Adipocyte (in vitro differentiated cells): Measurements from ENCODE around the gene GABRR1.

Source experiments
- DNase-seq: peaks from one replicate; pipeline ENCODE4 v3.0.0-alpha.2; 2015; ENCODE audit warnings: low read depth
- H3K27me3 ChIP-seq: replicated peaks from 2 replicates; pipeline ENCODE4 v1.7.0; 2013; ENCODE audit warnings: mild to moderate bottlenecking, low read length, moderate library complexity; ENCODE audit not compliant: control insufficient read depth, insufficient read depth
- H3K36me3 ChIP-seq: 2 replicates; pipeline ENCODE4 v1.7.0; 2013; ENCODE audit warnings: low read length, mild to moderate bottlenecking, moderate library complexity; ENCODE audit not compliant: control insufficient read depth, insufficient read depth, severe bottlenecking
- H3K4me1 ChIP-seq: 2 replicates; pipeline ENCODE4 v1.7.0; 2013; ENCODE audit warnings: mild to moderate bottlenecking, low read length, moderate library complexity; ENCODE audit not compliant: control insufficient read depth, insufficient read depth
- H3K4me3 ChIP-seq: 2 replicates; pipeline ENCODE4 v1.7.0; 2013; ENCODE audit warnings: mild to moderate bottlenecking, low read length, moderate library complexity
- H3K9ac ChIP-seq: 2 replicates; pipeline ENCODE4 v1.7.0; 2013; ENCODE audit warnings: mild to moderate bottlenecking, low read length, moderate library complexity
- H3K9me3 ChIP-seq: 2 replicates; pipeline ENCODE4 v1.7.0; 2013; ENCODE audit warnings: mild to moderate bottlenecking, low read length, moderate library complexity; ENCODE audit not compliant: control insufficient read depth

The GABRR1 gene

GRCh38 chr6:89190741-89191140, 26.4 kb downstream of the GABRR1 start:
- Histone ChIP-seq H3K27me3 (peaks cover 23% of the 10 kb centered on the region), H3K9me3 (peaks cover 23% of the 10 kb centered on the region), H3K36me3 (no peaks in the 10 kb centered on the region), H3K4me3 (no peak overlapping the region), H3K4me1 (no peaks in the 10 kb centered on the region), H3K9ac (no peak overlapping the region)
- DNase-seq = no peak

GRCh38 chr6:89187504-89187903, 29.7 kb downstream of the GABRR1 start:
- Histone ChIP-seq H3K4me3 (no peak overlapping the region), H3K36me3 (no peaks in the 10 kb centered on the region), H3K9ac (no peak overlapping the region), H3K27me3 (peaks cover 32% of the 10 kb centered on the region), H3K4me1 (no peaks in the 10 kb centered on the region), H3K9me3 (no peaks in the 10 kb centered on the region)
- DNase-seq = no peak

GRCh38 chr6:89186762-89187161, 30.4 kb downstream of the GABRR1 start:
- peaks cover 37% of the 10 kb centered on the region for H3K27me3 ChIP-seq
- H3K9me3 ChIP-seq = no peaks in the 10 kb centered on the region
- H3K4me1 ChIP-seq = no peaks in the 10 kb centered on the region
- DNase-seq = no peak
- H3K36me3 ChIP-seq = no peaks in the 10 kb centered on the region
- H3K4me3 ChIP-seq = no peak overlapping the region
- no peak overlapping the region for H3K9ac ChIP-seq

GRCh38 chr6:89184344-89184743, 32.8 kb downstream of the GABRR1 start:
- peaks cover 35% of the 10 kb centered on the region for H3K27me3 ChIP-seq
- peaks cover 17% of the 10 kb centered on the region for H3K4me1 ChIP-seq
- no peak overlapping the region for H3K9ac ChIP-seq
- no peak for DNase-seq
- H3K9me3 ChIP-seq = no peaks in the 10 kb centered on the region
- H3K36me3 ChIP-seq = no peaks in the 10 kb centered on the region
- no peak overlapping the region for H3K4me3 ChIP-seq

- peaks cover 40% of the 10 kb centered on the region for H3K27me3 ChIP-seq
- no peaks in the 10 kb centered on the region for H3K36me3 ChIP-seq
- H3K9ac ChIP-seq = no peak overlapping the region
- no peaks in the 10 kb centered on the region for H3K9me3 ChIP-seq
- no peak overlapping the region for H3K4me3 ChIP-seq
- peaks cover 18% of the 10 kb centered on the region for H3K4me1 ChIP-seq
- no peak for DNase-seq
Observed at GRCh38 chr6:89183294-89183693, 33.9 kb downstream of the GABRR1 start.

- Histone ChIP-seq H3K36me3 (no peaks in the 10 kb centered on the region), H3K9me3 (no peaks in the 10 kb centered on the region), H3K4me3 (no peak overlapping the region), H3K9ac (no peak overlapping the region), H3K27me3 (peaks cover 32% of the 10 kb centered on the region), H3K4me1 (peaks cover 18% of the 10 kb centered on the region)
- no peak for DNase-seq
Observed at GRCh38 chr6:89180971-89181370, 36.2 kb downstream of the GABRR1 start.

GRCh38 chr6:89180112-89180511, 37.0 kb downstream of the GABRR1 start:
- H3K36me3 ChIP-seq = no peaks in the 10 kb centered on the region
- H3K4me3 ChIP-seq = no peak overlapping the region
- peaks cover 27% of the 10 kb centered on the region for H3K27me3 ChIP-seq
- H3K9me3 ChIP-seq = no peaks in the 10 kb centered on the region
- H3K4me1 ChIP-seq = peaks cover 18% of the 10 kb centered on the region
- H3K9ac ChIP-seq = no peak overlapping the region
- DNase-seq = no peak

GRCh38 chr6:89173634-89174033, 43.5 kb downstream of the GABRR1 start:
- no peak overlapping the region for H3K9ac ChIP-seq
- peaks cover 7% of the 10 kb centered on the region for H3K27me3 ChIP-seq
- H3K9me3 ChIP-seq = no peaks in the 10 kb centered on the region
- H3K36me3 ChIP-seq = no peaks in the 10 kb centered on the region
- no peak for DNase-seq
- no peaks in the 10 kb centered on the region for H3K4me1 ChIP-seq
- H3K4me3 ChIP-seq = no peak overlapping the region

GRCh38 chr6:89172131-89172530, 45.0 kb downstream of the GABRR1 start:
- Histone ChIP-seq H3K4me1 (no peaks in the 10 kb centered on the region), H3K4me3 (no peak overlapping the region), H3K27me3 (no peaks in the 10 kb centered on the region), H3K36me3 (no peaks in the 10 kb centered on the region), H3K9ac (no peak overlapping the region), H3K9me3 (no peaks in the 10 kb centered on the region)
- peak; percentile 18 for DNase-seq

GRCh38 chr6:89162047-89162371, 55.1 kb downstream of the GABRR1 start:
- no peaks in the 10 kb centered on the region for H3K27me3 ChIP-seq
- no peaks in the 10 kb centered on the region for H3K9me3 ChIP-seq
- no peak overlapping the region for H3K9ac ChIP-seq
- H3K4me1 ChIP-seq = no peaks in the 10 kb centered on the region
- no peak overlapping the region for H3K4me3 ChIP-seq
- no peaks in the 10 kb centered on the region for H3K36me3 ChIP-seq
- no peak for DNase-seq

GRCh38 chr6:89161326-89162046, 55.7 kb downstream of the GABRR1 start:
- H3K36me3 ChIP-seq = no peaks in the 10 kb centered on the region
- no peaks in the 10 kb centered on the region for H3K4me1 ChIP-seq
- H3K9ac ChIP-seq = no peak overlapping the region
- no peak overlapping the region for H3K4me3 ChIP-seq
- no peak for DNase-seq
- no peaks in the 10 kb centered on the region for H3K27me3 ChIP-seq
- no peaks in the 10 kb centered on the region for H3K9me3 ChIP-seq
